Coronary artery (tissue), 2 donors: ENCODE measurements around the gene CFAP57.

Experiments used
- DNase-seq: peaks from one replicate; pipeline ENCODE4 v3.0.0-alpha.2; 2017; ENCODE audit warnings: low spot score
- H3K27ac ChIP-seq, 2 donors: fragments of 200-600 bp; sonication (generic); one replicate each; pipeline ENCODE4 v1.5.1; 2016 to 2019
- H3K4me3 ChIP-seq: fragments of 200-600 bp; sonication (generic); 2 replicates; pipeline ENCODE4 v1.5.1; 2016; ENCODE audit warnings: mild to moderate bottlenecking, moderate library complexity
- CTCF ChIP-seq: fragments of 200-600 bp; sonication (generic); IDR thresholded peaks from one replicate; pipeline ENCODE4 v1.5.1; 2019; ENCODE audit warnings: antibody characterized with exemption

CFAP57 gene

GRCh38 chr1:43147625-43148327, 24.4 kb upstream of the CFAP57 start:
- no peak for TF ChIP-seq CTCF
- DNase-seq, result no peak
- Histone ChIP-seq H3K4me3 (peak overlapping the region; percentile 66), H3K27ac (no peak overlapping the region)

- no peak overlapping the region for H3K27ac ChIP-seq
- no peak for TF ChIP-seq CTCF
- H3K4me3 ChIP-seq, result no peak overlapping the region
Observed at GRCh38 chr1:43149889-43150288, 22.2 kb upstream of the CFAP57 start.

GRCh38 chr1:43152866-43153265, 19.3 kb upstream of the CFAP57 start:
- H3K27ac ChIP-seq, result no peak overlapping the region
- DNase-seq, result no peak
- H3K4me3 ChIP-seq, result no peak overlapping the region
- TF ChIP-seq CTCF, result no peak

More at GRCh38 chr1:43149889-43150288, 22.2 kb upstream of the CFAP57 start:
- no peak for DNase-seq

- DNase-seq, result no peak
- no peak overlapping the region for H3K27ac ChIP-seq
- TF ChIP-seq CTCF, result no peak
Observed at GRCh38 chr1:43153443-43153842, 18.7 kb upstream of the CFAP57 start.

GRCh38 chr1:43156026-43156425, 16.1 kb upstream of the CFAP57 start:
- no peak overlapping the region for H3K27ac ChIP-seq
- TF ChIP-seq CTCF, result no peak
- no peak for DNase-seq

More at GRCh38 chr1:43153443-43153842, 18.7 kb upstream of the CFAP57 start:
- H3K4me3 ChIP-seq, result no peak overlapping the region

GRCh38 chr1:43165162-43165561, 7.0 kb upstream of the CFAP57 start:
- TF ChIP-seq CTCF, result no peak
- Histone ChIP-seq H3K4me3 (no peak overlapping the region), H3K27ac (no peak overlapping the region)
- no peak for DNase-seq

More at GRCh38 chr1:43156026-43156425, 16.1 kb upstream of the CFAP57 start:
- no peak overlapping the region for H3K4me3 ChIP-seq

- no peak for TF ChIP-seq CTCF
- Histone ChIP-seq H3K4me3 (no peak overlapping the region), H3K27ac (no peak overlapping the region)
- no peak for DNase-seq
Observed at GRCh38 chr1:43165765-43166164, 6.4 kb upstream of the CFAP57 start.
